ENCODE measurements around the gene TSPAN2. TPM values are rescaled to one million over a fixed set of nuclear protein-coding genes. Genes with fewer than 3 reads are reported as not detected.

The TSPAN2 gene
- total and polyA plus RNA-seq, 2 donors (not counting 3 experiments of a cell fraction or from before 2014, with no cell fraction given): 1.5 to 5.0 TPM

- Histone ChIP-seq H3K27ac (ENCODE audit: insufficient read depth, low read depth, low read length) (no peak overlapping the region), H3K79me2 (ENCODE audit: control insufficient read depth, insufficient read depth, low read length) (no peaks in the 10 kb centered on the region), H3K4me3 (replicated peaks in 1 of 3; ENCODE audit: insufficient read depth in 1 of 3, low read depth in 1 of 3, low read length in 3 of 3) (no peak overlapping the region), H3K4me2 (ENCODE audit: insufficient read depth, low read length) (no peak overlapping the region), H3K9me1 (replicated peaks; ENCODE audit: control insufficient read depth, extremely low read depth, insufficient read depth, low read length) (no peaks in the 10 kb centered on the region), H3K27me3 (ENCODE audit: control insufficient read depth in 2 of 2, insufficient read depth in 2 of 2, low read length in 2 of 2) (no peaks in the 10 kb centered on the region), H4K20me1 (replicated peaks; ENCODE audit: control insufficient read depth, extremely low read depth, insufficient read depth, low read length) (no peaks in the 10 kb centered on the region), H3K36me3 (ENCODE audit: control insufficient read depth in 2 of 2, extremely low read depth in 1 of 2, insufficient read depth in 2 of 2, low read length in 2 of 2) (no peaks in the 10 kb centered on the region), H3K9ac (replicated peaks; ENCODE audit: extremely low read depth, insufficient read depth, low read length) (no peak overlapping the region), H3K4me1 (ENCODE audit: control insufficient read depth, extremely low read depth, insufficient read depth, low read length) (no peaks in the 10 kb centered on the region), H3K9me3 (replicated peaks; ENCODE audit: control insufficient read depth, insufficient read depth, low read length) (no peaks in the 10 kb centered on the region), H2AFZ (ENCODE audit: low read depth, low read length) (no peak overlapping the region)
- DNase-seq (ENCODE audit: low read depth, low spot score) (no peak), FAIRE-seq (no peak)
- dilution Hi-C loops (cut with MboI; ENCODE audit: extremely low pct_ligation_motif_present, low sequenced_read_pairs) (no loop called here), intact Hi-C loops (cut with micrococcal nuclease) (no loop called here)
- BruUV-seq (replicated peaks): no TSS peak
- TF ChIP-seq POLR2AphosphoS5 (IDR thresholded peaks at IDR 0.05; ENCODE audit: insufficient read depth, low read depth, low read length): no peak
- TF ChIP-seq CTCF (IDR thresholded peaks at IDR 0.05; ENCODE audit: extremely low read depth in 1 of 2, insufficient read depth in 1 of 2, low read depth in 1 of 2, low read length in 2 of 2): no peak
- TF ChIP-seq POLR2A (IDR thresholded peaks at IDR 0.05; ENCODE audit: low read depth, low read length): no peak
- no peak for TF ChIP-seq MAX (IDR thresholded peaks at IDR 0.05; ENCODE audit: insufficient read depth, insufficient read length)
- no peak for TF ChIP-seq MYC (IDR thresholded peaks at IDR 0.05; ENCODE audit: low read depth, low read length)
- ChIA-PET CTCF (interaction anchor here (1.2 kb wide), 1 partner anchor 55 kb away, joined by 3 read pairs; no protein-coding TSS in a partner anchor), POLR2A (no interaction called here)
Measured at GRCh38 chr1:115107516-115108260, 18.4 kb upstream of the TSPAN2 start.

GRCh38 chr1:115105831-115106230 lies 16.5 kb upstream of the TSPAN2 start:
- POLR2A ChIA-PET: no interaction called here
- Histone ChIP-seq H3K27me3 (ENCODE audit: control insufficient read depth in 2 of 2, insufficient read depth in 2 of 2, low read length in 2 of 2) (no peaks in the 10 kb centered on the region), H3K27ac (ENCODE audit: insufficient read depth, low read depth, low read length) (no peak overlapping the region), H2AFZ (ENCODE audit: low read depth, low read length) (no peak overlapping the region), H3K9ac (replicated peaks; ENCODE audit: extremely low read depth, insufficient read depth, low read length) (no peak overlapping the region), H3K4me3 (replicated peaks in 1 of 3; ENCODE audit: insufficient read depth in 1 of 3, low read depth in 1 of 3, low read length in 3 of 3) (no peak overlapping the region), H3K9me1 (replicated peaks; ENCODE audit: control insufficient read depth, extremely low read depth, insufficient read depth, low read length) (no peaks in the 10 kb centered on the region), H3K36me3 (ENCODE audit: control insufficient read depth in 2 of 2, extremely low read depth in 1 of 2, insufficient read depth in 2 of 2, low read length in 2 of 2) (no peaks in the 10 kb centered on the region), H3K9me3 (replicated peaks; ENCODE audit: control insufficient read depth, insufficient read depth, low read length) (no peaks in the 10 kb centered on the region), H3K79me2 (ENCODE audit: control insufficient read depth, insufficient read depth, low read length) (no peaks in the 10 kb centered on the region), H3K4me2 (ENCODE audit: insufficient read depth, low read length) (no peak overlapping the region), H3K4me1 (ENCODE audit: control insufficient read depth, extremely low read depth, insufficient read depth, low read length) (no peaks in the 10 kb centered on the region), H4K20me1 (replicated peaks; ENCODE audit: control insufficient read depth, extremely low read depth, insufficient read depth, low read length) (no peaks in the 10 kb centered on the region)
- intact Hi-C loops (cut with micrococcal nuclease) (no loop called here), dilution Hi-C loops (cut with MboI; ENCODE audit: extremely low pct_ligation_motif_present, low sequenced_read_pairs) (no loop called here)
- CTCF ChIA-PET: no interaction called here
- no peak for FAIRE-seq
- DNase-seq (ENCODE audit: low read depth, low spot score): no peak
- BruUV-seq (replicated peaks): no TSS peak
- TF ChIP-seq CTCF (IDR thresholded peaks at IDR 0.05; ENCODE audit: extremely low read depth in 1 of 2, insufficient read depth in 1 of 2, low read depth in 1 of 2, low read length in 2 of 2): no peak
- TF ChIP-seq FOS (IDR thresholded peaks at IDR 0.05; ENCODE audit: borderline replicate concordance, insufficient read depth, low read length): no peak
- TF ChIP-seq JUN (IDR thresholded peaks at IDR 0.05; ENCODE audit: borderline replicate concordance, insufficient read depth, insufficient read length, low read depth): no peak
- TF ChIP-seq MYC (IDR thresholded peaks at IDR 0.05; ENCODE audit: low read depth, low read length): no peak
- TF ChIP-seq MAX (IDR thresholded peaks at IDR 0.05; ENCODE audit: insufficient read depth, insufficient read length): no peak
- TF ChIP-seq POLR2AphosphoS5 (IDR thresholded peaks at IDR 0.05; ENCODE audit: insufficient read depth, low read depth, low read length): no peak
- no peak for TF ChIP-seq POLR2A (IDR thresholded peaks at IDR 0.05; ENCODE audit: low read depth, low read length)
- TF ChIP-seq EZH2 (IDR thresholded peaks at IDR 0.05; ENCODE audit: borderline replicate concordance, low read depth, low read length, severe bottlenecking): no peak
- TF ChIP-seq GATA2 (IDR thresholded peaks at IDR 0.05; ENCODE audit: insufficient read depth, insufficient read length, low read depth, low read length): no peak

All from endothelial cell of umbilical vein (primary cell).